NB4 (cell line): ENCODE measurements around the gene SMAD7.

ENCODE experiments used
- DNase-seq: peaks from one replicate; pipeline ENCODE4 v3.0.0; 2010; ENCODE audit warnings: low read depth
- H3K4me3 ChIP-seq: one replicate; pipeline ENCODE4 v1.5.1; 2011; ENCODE audit warnings: mild to moderate bottlenecking, low read depth, low read length, moderate library complexity
- CTCF ChIP-seq: IDR thresholded peaks from one replicate; pipeline ENCODE4 v1.5.1; 2012; ENCODE audit warnings: low read depth, low read length
- MAX ChIP-seq: IDR thresholded peaks from 2 replicates; pipeline ENCODE4 v1.6.1; 2011; ENCODE audit warnings: low read depth, low read length
- MYC ChIP-seq: IDR thresholded peaks from 2 replicates; pipeline ENCODE4 v1.6.1; 2011; ENCODE audit warnings: low read depth, low read length
- POLR2A ChIP-seq: IDR thresholded peaks from 2 replicates; pipeline ENCODE4 v1.6.1; 2011; ENCODE audit warnings: mild to moderate bottlenecking; ENCODE audit not compliant: insufficient read length; ENCODE audit errors: extremely low read depth

Gene SMAD7

GRCh38 chr18:48904091-48904490, 46.7 kb downstream of the SMAD7 start:
- TF ChIP-seq MYC (no peak), MAX (no peak), CTCF (no peak), POLR2A (no peak)
- H3K4me3 ChIP-seq, result no peak overlapping the region
- DNase-seq, result no peak

- no peak for TF ChIP-seq CTCF
- no peak for TF ChIP-seq MAX
- no peak for TF ChIP-seq MYC
- no peak for DNase-seq
- no peak overlapping the region for H3K4me3 ChIP-seq
Measured at GRCh38 chr18:48902856-48903601, 47.7 kb downstream of the SMAD7 start.

- no peak overlapping the region for H3K4me3 ChIP-seq
- TF ChIP-seq MAX (no peak), CTCF (no peak), MYC (no peak), POLR2A (no peak)
- no peak for DNase-seq
Measured at GRCh38 chr18:48902023-48902855, 48.5 kb downstream of the SMAD7 start.

- no peak overlapping the region for H3K4me3 ChIP-seq
- no peak for TF ChIP-seq CTCF
- no peak for TF ChIP-seq MYC
- TF ChIP-seq MAX, result no peak
- no peak for TF ChIP-seq POLR2A
- no peak for DNase-seq
Measured at GRCh38 chr18:48901145-48902022, 49.4 kb downstream of the SMAD7 start.

- DNase-seq, result no peak
- H3K4me3 ChIP-seq, result no peak overlapping the region
- TF ChIP-seq CTCF (no peak), MYC (no peak), POLR2A (no peak), MAX (no peak)
Measured at GRCh38 chr18:48900469-48900868, 50.3 kb downstream of the SMAD7 start.
